ENCODE measurements around the gene BNIP3.

DNA sequence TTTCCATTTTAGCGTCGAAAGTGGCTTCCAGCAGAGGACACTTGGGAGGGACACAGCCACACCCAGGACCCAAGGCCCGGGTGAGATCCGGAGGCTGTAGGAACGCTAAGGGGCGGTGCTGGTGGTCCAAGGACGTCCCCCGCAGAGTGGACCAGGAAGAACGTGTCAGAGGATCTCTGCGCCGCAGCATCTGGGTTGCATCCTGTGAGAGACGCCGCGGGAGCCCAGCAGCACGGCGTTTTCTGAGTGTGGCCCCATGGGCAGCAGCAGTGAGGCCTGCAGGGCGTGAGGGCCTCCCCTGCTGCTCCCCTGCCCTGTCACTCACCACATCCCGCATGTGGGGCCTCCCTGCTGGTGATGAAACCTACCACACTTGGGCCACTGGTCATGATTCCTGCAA lies 40.5 kb upstream of the BNIP3 start:
- TF ChIP-seq, protein P1, sequence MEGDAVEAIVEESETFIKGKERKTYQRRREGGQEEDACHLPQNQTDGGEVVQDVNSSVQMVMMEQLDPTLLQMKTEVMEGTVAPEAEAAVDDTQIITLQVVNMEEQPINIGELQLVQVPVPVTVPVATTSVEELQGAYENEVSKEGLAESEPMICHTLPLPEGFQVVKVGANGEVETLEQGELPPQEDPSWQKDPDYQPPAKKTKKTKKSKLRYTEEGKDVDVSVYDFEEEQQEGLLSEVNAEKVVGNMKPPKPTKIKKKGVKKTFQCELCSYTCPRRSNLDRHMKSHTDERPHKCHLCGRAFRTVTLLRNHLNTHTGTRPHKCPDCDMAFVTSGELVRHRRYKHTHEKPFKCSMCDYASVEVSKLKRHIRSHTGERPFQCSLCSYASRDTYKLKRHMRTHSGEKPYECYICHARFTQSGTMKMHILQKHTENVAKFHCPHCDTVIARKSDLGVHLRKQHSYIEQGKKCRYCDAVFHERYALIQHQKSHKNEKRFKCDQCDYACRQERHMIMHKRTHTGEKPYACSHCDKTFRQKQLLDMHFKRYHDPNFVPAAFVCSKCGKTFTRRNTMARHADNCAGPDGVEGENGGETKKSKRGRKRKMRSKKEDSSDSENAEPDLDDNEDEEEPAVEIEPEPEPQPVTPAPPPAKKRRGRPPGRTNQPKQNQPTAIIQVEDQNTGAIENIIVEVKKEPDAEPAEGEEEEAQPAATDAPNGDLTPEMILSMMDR (IDR thresholded peaks at IDR 0.05 in 4 of 5, conservative IDR thresholded peaks at IDR 0.05 in 1 of 5): no peak
- TF ChIP-seq POLR2A (IDR thresholded peaks at IDR 0.05): no peak
